Measurements from ENCODE around the gene OR52J3.

The OR52J3 gene

DNA sequence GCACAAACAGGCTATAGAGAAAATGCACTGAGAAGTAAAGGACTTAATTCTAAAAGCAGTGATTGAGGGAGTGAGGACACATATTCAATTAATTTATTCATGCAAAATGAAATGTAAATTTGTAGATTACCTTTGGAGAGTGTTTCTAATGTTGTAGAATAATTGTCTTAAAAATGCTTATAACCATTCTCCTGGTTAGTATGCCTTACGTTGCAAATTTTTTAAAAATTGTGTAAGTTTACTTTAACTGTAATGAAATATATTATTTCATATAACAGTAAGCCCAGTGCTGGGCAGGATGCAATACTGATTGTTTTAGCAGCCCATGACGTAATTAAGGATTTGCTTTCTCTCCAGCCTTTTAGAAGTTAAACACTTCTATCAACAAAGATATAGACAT, 49.7 kb downstream of the OR52J3 start:
- DNase-seq (ENCODE audit: low read depth): no peak

All from ELR (cell line).